HUES48 (cell line): ENCODE measurements around the gene IL10.

Experiments used
- H3K27ac ChIP-seq: one replicate; pipeline ENCODE4 v1.7.0; 2013; ENCODE audit warnings: low read depth, low read length, inconsistent platforms
- H3K27me3 ChIP-seq: 2 replicates; pipeline ENCODE4 v1.6.1; 2013; ENCODE audit warnings: mild to moderate bottlenecking, low read length; ENCODE audit not compliant: control insufficient read depth, insufficient read depth
- H3K36me3 ChIP-seq: 2 replicates; pipeline ENCODE4 v1.6.1; 2013; ENCODE audit warnings: low read length; ENCODE audit not compliant: control insufficient read depth, insufficient read depth
- H3K4me1 ChIP-seq: 2 replicates; pipeline ENCODE4 v1.6.1; 2013; ENCODE audit warnings: mild to moderate bottlenecking, low read length; ENCODE audit not compliant: control insufficient read depth, insufficient read depth
- H3K4me3 ChIP-seq: 2 replicates; pipeline ENCODE4 v1.5.1; 2013; ENCODE audit warnings: mild to moderate bottlenecking, low read depth, low read length
- H3K9ac ChIP-seq: 2 replicates; pipeline ENCODE4 v1.6.1; 2013; ENCODE audit warnings: mild to moderate bottlenecking, low read depth, low read length, moderate library complexity
- H3K9me3 ChIP-seq: 2 replicates; pipeline ENCODE4 v1.6.1; 2013; ENCODE audit warnings: low read length; ENCODE audit not compliant: control insufficient read depth, insufficient read depth

IL10 gene

DNA sequence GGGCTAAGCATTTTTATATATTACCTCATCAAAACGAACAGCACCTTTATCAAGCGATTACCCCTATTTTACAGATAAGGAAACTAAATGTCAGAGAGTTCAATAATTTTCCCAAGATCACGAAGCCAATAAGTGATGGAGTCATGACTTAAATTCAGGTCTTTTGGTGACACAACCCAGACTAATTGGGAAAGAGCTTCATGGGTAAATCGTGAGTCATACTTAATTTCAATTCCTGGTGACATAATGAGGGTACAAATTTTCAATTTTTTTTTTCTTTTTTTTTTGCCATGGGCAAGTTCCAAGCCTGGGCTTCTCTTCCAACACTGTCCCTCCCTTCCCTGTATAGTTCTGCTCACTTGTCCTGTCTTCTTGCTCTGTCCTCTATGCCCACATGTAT, 30.1 kb upstream of the IL10 start:
- no peak overlapping the region for H3K9ac ChIP-seq
- no peaks in the 10 kb centered on the region for H3K36me3 ChIP-seq
- no peaks in the 10 kb centered on the region for H3K4me1 ChIP-seq
- no peaks in the 10 kb centered on the region for H3K9me3 ChIP-seq
- no peak overlapping the region for H3K27ac ChIP-seq
- H3K27me3 ChIP-seq, result no peaks in the 10 kb centered on the region
- no peak overlapping the region for H3K4me3 ChIP-seq

GRCh38 chr1:206801467-206801866, 29.2 kb upstream of the IL10 start:
- Histone ChIP-seq H3K4me1 (no peaks in the 10 kb centered on the region), H3K9ac (no peak overlapping the region), H3K9me3 (no peaks in the 10 kb centered on the region), H3K27me3 (no peaks in the 10 kb centered on the region), H3K27ac (no peak overlapping the region), H3K36me3 (no peaks in the 10 kb centered on the region), H3K4me3 (no peak overlapping the region)

DNA sequence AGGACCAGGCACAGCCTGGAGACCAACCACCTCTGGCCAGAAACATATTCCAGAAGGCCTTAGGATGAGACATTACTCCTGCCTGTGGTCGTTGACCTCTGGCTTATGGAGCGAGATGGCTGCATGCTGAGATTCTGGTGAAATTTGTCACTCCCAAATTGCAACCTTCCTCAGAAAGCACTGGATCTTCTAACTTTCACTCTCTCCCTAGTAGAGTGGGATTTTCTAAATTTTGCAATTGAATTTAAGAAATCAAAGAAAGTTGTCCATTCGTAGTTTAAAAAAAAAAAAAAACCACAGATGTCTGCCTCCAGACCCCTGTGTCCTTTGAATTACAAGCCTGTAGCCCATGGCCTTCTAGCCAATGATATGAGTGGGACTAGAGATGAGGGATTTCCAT, 28.6 kb upstream of the IL10 start:
- no peaks in the 10 kb centered on the region for H3K4me1 ChIP-seq
- no peaks in the 10 kb centered on the region for H3K36me3 ChIP-seq
- no peaks in the 10 kb centered on the region for H3K9me3 ChIP-seq
- no peak overlapping the region for H3K27ac ChIP-seq
- H3K4me3 ChIP-seq, result no peak overlapping the region
- no peak overlapping the region for H3K9ac ChIP-seq
- no peaks in the 10 kb centered on the region for H3K27me3 ChIP-seq

GRCh38 chr1:206800411-206800810, 28.1 kb upstream of the IL10 start:
- H3K27me3 ChIP-seq, result no peaks in the 10 kb centered on the region
- H3K4me1 ChIP-seq, result no peaks in the 10 kb centered on the region
- H3K4me3 ChIP-seq, result no peak overlapping the region
- no peak overlapping the region for H3K27ac ChIP-seq
- H3K36me3 ChIP-seq, result no peaks in the 10 kb centered on the region
- no peaks in the 10 kb centered on the region for H3K9me3 ChIP-seq
- H3K9ac ChIP-seq, result no peak overlapping the region

- H3K36me3 ChIP-seq, result no peaks in the 10 kb centered on the region
- H3K9ac ChIP-seq, result no peak overlapping the region
- no peaks in the 10 kb centered on the region for H3K9me3 ChIP-seq
- no peak overlapping the region for H3K27ac ChIP-seq
- H3K27me3 ChIP-seq, result no peaks in the 10 kb centered on the region
- H3K4me1 ChIP-seq, result no peaks in the 10 kb centered on the region
- no peak overlapping the region for H3K4me3 ChIP-seq
Observed at GRCh38 chr1:206799311-206799710, 27.0 kb upstream of the IL10 start.

GRCh38 chr1:206798384-206798996, 26.2 kb upstream of the IL10 start:
- Histone ChIP-seq H3K27ac (no peak overlapping the region), H3K9ac (no peak overlapping the region), H3K9me3 (no peaks in the 10 kb centered on the region), H3K4me1 (no peaks in the 10 kb centered on the region), H3K27me3 (no peaks in the 10 kb centered on the region), H3K4me3 (no peak overlapping the region), H3K36me3 (no peaks in the 10 kb centered on the region)

DNA sequence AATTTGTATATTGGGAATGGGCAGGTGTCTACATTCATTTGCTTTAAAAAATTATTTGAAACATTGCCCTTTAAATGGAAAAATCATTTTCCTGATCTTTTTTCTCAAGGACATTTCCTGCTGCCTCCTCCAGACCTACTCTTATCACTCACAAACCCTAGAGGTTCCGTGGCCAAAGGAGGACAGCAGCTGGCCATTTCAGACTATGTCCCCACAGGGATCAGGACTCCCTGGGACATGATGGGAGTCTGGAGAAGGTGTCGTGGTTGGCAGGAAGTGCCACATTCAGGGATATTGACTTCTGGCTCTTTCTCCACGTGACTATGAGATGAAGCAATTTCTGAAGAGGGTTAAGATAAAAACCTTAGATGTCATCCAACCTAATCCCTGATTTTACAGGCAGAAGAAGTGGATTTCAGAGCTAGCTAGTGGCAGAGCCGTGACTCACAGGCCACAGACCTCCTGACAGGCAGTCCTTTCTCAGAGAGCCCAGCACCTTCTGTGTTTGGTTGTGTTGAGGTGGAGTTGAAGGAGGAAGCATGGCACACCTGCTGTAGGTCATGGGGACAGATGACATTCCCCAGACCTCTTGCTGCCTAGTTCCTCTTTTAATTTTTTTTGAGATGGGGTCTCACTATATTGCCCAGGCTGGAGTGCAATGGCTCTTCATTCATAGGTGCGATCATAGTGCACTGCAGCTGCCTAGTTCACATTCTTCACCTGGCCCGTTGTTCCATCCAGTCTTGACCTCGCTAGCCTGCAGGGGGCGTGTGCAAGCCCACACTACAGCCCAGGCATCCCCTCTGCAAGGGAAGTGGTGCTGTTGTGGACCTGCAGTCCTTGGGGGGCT, 25.5 kb upstream of the IL10 start:
- H3K36me3 ChIP-seq, result no peaks in the 10 kb centered on the region
- no peak overlapping the region for H3K9ac ChIP-seq
- no peaks in the 10 kb centered on the region for H3K9me3 ChIP-seq
- H3K4me3 ChIP-seq, result no peak overlapping the region
- no peaks in the 10 kb centered on the region for H3K27me3 ChIP-seq
- H3K4me1 ChIP-seq, result no peaks in the 10 kb centered on the region
- H3K27ac ChIP-seq, result no peak overlapping the region

DNA sequence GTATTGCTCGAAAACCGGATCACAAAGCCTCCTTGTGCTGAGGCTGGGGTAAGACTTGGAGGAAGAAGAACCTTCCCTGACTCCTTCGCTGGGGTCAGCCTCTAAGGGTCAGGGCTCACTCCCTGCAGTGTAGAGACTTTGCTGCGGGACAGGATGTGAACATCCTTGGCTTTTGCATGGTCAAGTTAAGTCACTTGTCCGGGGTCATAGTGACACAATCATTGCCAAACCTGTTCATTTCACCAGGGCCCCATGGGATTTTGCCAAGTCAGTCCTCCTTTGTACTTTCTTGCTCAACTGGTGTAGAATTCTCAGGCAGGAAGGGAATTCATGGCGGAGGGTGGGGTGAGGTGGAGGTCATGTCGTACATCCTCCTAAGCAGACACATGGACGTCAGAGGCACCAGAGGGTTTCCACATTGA, 24.7 kb upstream of the IL10 start:
- Histone ChIP-seq H3K4me3 (no peak overlapping the region), H3K4me1 (no peaks in the 10 kb centered on the region), H3K27me3 (no peaks in the 10 kb centered on the region), H3K9me3 (no peaks in the 10 kb centered on the region), H3K36me3 (no peaks in the 10 kb centered on the region), H3K9ac (no peak overlapping the region), H3K27ac (no peak overlapping the region)

DNA sequence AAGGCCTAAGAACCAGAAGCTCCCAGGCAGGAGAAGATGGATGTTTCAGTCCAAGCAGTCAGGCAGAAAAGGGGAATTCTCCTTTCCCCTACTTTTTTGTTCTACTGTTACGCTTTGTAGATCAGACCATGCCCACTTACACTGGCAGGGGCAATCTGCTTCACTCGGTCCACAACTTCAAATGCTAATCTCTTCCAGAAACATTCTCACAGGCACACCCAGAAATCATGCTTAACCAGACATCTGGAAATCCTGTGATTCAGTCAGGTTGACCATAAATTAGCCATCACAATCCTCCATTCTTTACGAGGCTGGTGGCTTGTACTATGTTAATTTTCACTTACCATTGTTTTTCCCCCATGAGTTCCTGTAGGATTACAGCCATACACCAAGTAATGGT, 23.8 kb upstream of the IL10 start:
- Histone ChIP-seq H3K4me3 (no peak overlapping the region), H3K27me3 (no peaks in the 10 kb centered on the region), H3K4me1 (no peaks in the 10 kb centered on the region), H3K9me3 (no peaks in the 10 kb centered on the region), H3K36me3 (no peaks in the 10 kb centered on the region), H3K9ac (no peak overlapping the region), H3K27ac (no peak overlapping the region)

DNA sequence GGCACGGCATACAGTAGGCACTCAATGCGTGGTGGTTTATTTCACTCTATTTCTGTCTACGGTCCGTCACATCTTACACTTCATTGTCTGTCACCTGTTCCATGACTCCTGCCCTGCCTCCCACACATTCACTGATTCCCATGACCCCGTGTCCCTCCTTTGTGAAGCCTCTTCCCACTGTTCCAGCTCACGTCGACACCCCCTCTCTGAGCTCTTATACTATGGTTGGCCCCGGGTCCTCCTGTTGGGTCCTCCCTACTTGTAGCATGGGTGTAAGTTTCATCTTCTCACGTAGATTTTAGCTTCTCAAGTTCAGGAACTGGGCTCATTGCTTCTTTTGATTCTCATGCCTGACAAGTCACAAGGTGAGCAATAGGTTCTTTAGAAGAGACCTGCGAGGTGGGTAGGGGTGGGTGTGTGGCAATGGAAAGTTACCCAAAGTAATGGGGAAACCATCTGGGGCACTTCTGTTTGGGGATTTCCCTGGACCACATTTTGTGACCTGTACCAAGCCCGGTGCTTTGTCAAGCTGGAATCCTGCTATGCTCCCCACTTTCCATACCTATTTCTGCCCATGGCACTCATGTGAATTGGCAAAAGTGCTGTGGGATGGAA, 22.1 kb upstream of the IL10 start:
- Histone ChIP-seq H3K9me3 (no peaks in the 10 kb centered on the region), H3K27me3 (no peaks in the 10 kb centered on the region), H3K4me1 (no peaks in the 10 kb centered on the region), H3K27ac (no peak overlapping the region), H3K9ac (no peak overlapping the region), H3K36me3 (no peaks in the 10 kb centered on the region), H3K4me3 (no peak overlapping the region)

- Histone ChIP-seq H3K27me3 (no peaks in the 10 kb centered on the region), H3K9me3 (no peaks in the 10 kb centered on the region), H3K4me1 (no peaks in the 10 kb centered on the region), H3K36me3 (no peaks in the 10 kb centered on the region), H3K4me3 (no peak overlapping the region), H3K9ac (no peak overlapping the region), H3K27ac (no peak overlapping the region)
Observed at GRCh38 chr1:206793620-206794019, 21.3 kb upstream of the IL10 start.
